Kidney epithelial cell (primary cell): ENCODE results near the gene RYK. TPM values are rescaled to one million over a fixed set of nuclear protein-coding genes. Genes with fewer than 3 reads are reported as not detected.
"Not testable (repeated sequence)": the region's sequence is repeated elsewhere in the genome, so short reads cannot be mapped to it uniquely, and the experiment has no call there.

Experiments
- DNase-seq: peaks from one replicate; pipeline ENCODE4 v3.0.0-alpha.2; 2010; ENCODE audit warnings: low read depth
- H3K27me3 ChIP-seq: 2 replicates; pipeline ENCODE4 v1.6.0; 2011; ENCODE audit warnings: low read length; ENCODE audit not compliant: control insufficient read depth, insufficient read depth
- H3K36me3 ChIP-seq: 2 replicates; pipeline ENCODE4 v1.5.1; 2011; ENCODE audit warnings: low read length; ENCODE audit not compliant: control insufficient read depth, insufficient read depth
- H3K4me3 ChIP-seq: 2 replicates; pipeline ENCODE4 v1.5.1; 2011; ENCODE audit warnings: low read depth, mild to moderate bottlenecking, control low read depth, low read length
- total RNA-seq: library from RNA; depleted of rRNA; stranded (reverse); fragments of >200 nt; gene quantifications from 2 replicates; pipeline ENCODE4 v1.2.3, GENCODE V29; 2015
- TF ChIP-seq, protein P1 (sequence below): IDR thresholded peaks from 2 replicates; pipeline ENCODE4 v1.5.1; 2011; ENCODE audit warnings: mild to moderate bottlenecking, moderate library complexity, low read length, control low read depth, inconsistent platforms; ENCODE audit not compliant: insufficient read depth, poor library complexity, severe bottlenecking

RYK gene
- total RNA-seq, 1 donor from 2014 or later: 57.6 TPM

DNA sequence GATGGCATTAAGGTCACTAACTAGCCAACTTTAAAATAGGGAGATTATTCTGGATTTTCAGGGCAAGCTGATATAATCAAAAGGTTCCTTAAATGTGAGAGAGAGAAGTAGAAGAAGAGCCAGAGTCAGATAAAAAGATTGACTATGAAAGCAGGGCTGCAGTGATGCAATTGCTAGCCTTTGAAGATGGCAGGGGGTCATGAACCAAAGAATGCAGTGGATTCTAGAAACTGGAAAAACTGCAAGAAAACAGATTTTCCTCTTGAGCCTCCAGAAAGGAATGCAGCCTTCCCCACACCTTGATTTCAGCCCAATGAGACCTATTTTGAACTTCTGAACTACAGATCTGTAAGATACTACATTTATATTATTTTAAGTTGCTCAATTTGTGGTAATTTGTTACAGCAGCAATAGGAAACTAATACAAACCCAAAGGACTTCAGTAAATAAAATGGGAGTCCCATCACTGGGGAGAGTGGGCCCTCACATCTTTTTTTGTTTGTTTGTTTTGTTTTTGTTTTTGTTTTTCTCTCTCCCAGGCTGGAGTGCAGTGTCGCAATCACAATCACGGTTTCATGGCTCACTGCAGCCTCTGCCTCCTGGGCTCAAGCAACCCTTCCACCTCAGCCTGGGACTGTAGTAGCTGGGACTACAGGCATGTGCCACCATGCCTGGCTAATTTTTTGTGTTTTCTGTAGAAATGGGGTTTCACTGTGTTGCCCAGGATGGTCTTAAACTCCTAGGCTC lies 31.4 kb upstream of the RYK start:
- Histone ChIP-seq H3K36me3 (no peaks in the 10 kb centered on the region), H3K4me3 (no peak overlapping the region), H3K27me3 (no peaks in the 10 kb centered on the region)
- TF ChIP-seq, protein P1, sequence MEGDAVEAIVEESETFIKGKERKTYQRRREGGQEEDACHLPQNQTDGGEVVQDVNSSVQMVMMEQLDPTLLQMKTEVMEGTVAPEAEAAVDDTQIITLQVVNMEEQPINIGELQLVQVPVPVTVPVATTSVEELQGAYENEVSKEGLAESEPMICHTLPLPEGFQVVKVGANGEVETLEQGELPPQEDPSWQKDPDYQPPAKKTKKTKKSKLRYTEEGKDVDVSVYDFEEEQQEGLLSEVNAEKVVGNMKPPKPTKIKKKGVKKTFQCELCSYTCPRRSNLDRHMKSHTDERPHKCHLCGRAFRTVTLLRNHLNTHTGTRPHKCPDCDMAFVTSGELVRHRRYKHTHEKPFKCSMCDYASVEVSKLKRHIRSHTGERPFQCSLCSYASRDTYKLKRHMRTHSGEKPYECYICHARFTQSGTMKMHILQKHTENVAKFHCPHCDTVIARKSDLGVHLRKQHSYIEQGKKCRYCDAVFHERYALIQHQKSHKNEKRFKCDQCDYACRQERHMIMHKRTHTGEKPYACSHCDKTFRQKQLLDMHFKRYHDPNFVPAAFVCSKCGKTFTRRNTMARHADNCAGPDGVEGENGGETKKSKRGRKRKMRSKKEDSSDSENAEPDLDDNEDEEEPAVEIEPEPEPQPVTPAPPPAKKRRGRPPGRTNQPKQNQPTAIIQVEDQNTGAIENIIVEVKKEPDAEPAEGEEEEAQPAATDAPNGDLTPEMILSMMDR: no peak
- DNase-seq: no peak

DNA sequence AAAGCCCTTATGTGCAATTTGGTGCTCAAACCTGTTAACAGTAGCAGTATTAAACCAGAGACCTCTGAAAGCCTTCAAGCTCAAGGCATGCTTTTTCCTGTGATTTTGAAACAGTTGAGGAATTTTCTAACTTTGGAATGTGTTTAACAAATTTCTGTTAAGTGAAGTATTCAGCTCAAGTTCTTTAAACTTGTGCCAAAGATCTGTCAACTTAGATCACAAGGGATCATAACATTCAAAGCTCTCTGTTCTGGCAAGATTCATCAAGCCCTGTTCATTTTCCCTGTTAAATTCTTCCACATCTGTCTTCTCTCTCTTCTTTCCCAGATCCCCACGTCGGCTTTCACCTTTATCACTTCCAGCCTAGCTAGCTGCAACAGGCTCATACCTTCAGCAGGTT lies 28.8 kb upstream of the RYK start:
- Histone ChIP-seq H3K36me3 (no peaks in the 10 kb centered on the region), H3K4me3 (no peak overlapping the region), H3K27me3 (no peaks in the 10 kb centered on the region)
- DNase-seq: no peak
- TF ChIP-seq, protein P1: no peak

DNA sequence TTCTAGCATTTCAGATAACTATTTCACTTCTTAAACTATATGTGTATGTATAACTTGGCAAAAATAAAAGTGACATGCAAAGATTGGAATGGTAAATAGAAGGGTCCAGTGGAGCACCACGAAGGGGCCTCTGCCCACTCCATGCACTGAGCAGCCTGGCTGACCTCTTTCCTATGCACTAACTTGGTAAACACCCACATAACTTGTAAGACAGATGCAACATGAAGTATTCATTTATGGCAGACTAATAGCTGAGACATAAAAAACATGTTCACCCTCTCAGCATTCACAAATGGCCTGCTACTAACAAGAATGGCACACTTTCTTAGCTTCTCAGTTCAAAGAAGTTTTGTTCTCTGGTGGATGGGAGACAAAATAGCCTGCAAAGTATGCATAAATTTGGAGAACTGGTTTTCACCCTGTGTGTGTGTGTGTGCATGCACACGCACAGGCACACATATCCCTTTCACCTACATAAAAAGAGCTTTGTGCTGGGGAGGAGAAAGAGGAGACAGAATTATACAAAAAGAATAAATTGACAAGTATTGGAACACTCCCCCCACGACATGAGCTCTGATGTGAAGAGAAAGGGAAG lies 26.5 kb upstream of the RYK start:
- no peak for DNase-seq
- no peaks in the 10 kb centered on the region for H3K36me3 ChIP-seq
- no peak overlapping the region for H3K4me3 ChIP-seq
- TF ChIP-seq, protein P1: no peak
- H3K27me3 ChIP-seq: no peaks in the 10 kb centered on the region

DNA sequence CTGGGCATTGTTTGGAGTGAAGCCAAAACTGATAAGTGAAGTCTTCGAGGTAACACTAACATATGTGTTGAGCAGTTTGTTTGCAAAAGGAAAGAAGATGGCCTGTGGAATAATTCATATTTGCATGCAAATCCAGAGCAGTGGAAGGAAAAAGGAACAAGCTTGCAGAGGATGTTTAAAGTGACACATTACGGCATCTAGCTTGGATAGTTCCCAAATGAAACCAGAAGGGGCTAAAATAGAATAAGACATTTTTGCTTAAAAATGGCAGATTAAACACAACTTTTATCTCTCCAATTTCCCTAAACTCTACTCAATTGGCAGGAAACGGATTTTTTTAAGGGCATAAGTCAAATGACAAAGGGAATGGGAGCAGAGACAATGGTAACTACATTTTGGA lies 25.4 kb upstream of the RYK start:
- TF ChIP-seq, protein P1: no peak
- H3K27me3 ChIP-seq: no peaks in the 10 kb centered on the region
- H3K4me3 ChIP-seq: no peak overlapping the region
- no peak for DNase-seq
- H3K36me3 ChIP-seq: no peaks in the 10 kb centered on the region

DNA sequence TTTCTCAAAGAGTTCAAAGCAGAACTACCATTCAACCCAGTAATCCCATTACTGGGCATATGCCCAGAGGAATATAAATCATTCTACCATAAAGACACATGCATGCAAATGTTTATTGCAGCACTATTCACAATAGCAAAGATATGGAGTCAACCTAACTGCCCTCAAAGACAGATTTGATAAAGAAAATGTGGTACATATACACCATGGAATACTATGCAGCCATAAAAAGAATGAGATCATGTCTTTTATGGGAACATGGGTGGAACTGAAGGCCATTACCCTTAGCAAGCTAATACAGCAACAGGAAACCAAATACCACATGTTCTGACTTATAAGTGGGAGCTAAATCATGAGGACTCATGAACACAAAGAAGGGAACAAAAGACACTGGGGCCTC lies 24.5 kb upstream of the RYK start:
- H3K4me3 ChIP-seq, H3K36me3 ChIP-seq, DNase-seq, H3K27me3 ChIP-seq: not testable (repeated sequence)

DNA sequence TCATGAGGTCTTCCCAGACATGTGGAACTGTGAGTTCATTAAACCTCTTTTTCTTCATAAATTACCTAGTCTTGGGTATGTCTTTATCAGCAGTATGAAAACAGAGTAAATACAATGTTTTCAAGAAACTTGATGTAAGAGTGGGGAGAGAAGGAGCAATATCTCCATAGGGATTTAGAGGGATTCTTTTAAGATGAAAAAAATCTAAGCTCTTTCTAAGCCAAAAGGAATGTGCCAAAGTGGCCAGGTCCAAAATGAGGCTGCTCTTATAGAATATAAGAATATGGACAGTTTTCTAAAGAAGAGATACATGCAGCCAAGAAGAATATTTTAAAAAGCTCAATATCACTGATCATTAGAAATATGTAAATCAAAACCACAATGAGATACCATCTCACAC lies 23.9 kb upstream of the RYK start:
- DNase-seq: no peak
- Histone ChIP-seq H3K36me3 (no peaks in the 10 kb centered on the region), H3K27me3 (no peaks in the 10 kb centered on the region), H3K4me3 (no peak overlapping the region)
- TF ChIP-seq, protein P1: no peak
